Mammary epithelial cell (primary cell): ENCODE data around the gene CFAP299.

Source experiments
- EZH2 ChIP-seq: IDR thresholded peaks from 2 replicates; pipeline ENCODE4 v1.6.1; 2012; ENCODE audit warnings: low read length, inconsistent platforms, borderline replicate concordance
- TF ChIP-seq, protein P1 (sequence below), 2 donors: IDR thresholded peaks in 1 of 2; conservative IDR thresholded peaks in 1 of 2; 2 replicates each; pipeline ENCODE4 v1.5.1; 2011 to 2012; ENCODE audit warnings: inconsistent platforms in 2 of 2, low read length in 2 of 2, mild to moderate bottlenecking in 2 of 2, control low read depth in 1 of 2, low read depth in 1 of 2; ENCODE audit not compliant: insufficient read depth in 1 of 2; ENCODE audit errors: extremely low read depth in 1 of 2

GRCh38 chr4:80446664-80447063, 111.1 kb downstream of the CFAP299 start:
- TF ChIP-seq, protein P1, sequence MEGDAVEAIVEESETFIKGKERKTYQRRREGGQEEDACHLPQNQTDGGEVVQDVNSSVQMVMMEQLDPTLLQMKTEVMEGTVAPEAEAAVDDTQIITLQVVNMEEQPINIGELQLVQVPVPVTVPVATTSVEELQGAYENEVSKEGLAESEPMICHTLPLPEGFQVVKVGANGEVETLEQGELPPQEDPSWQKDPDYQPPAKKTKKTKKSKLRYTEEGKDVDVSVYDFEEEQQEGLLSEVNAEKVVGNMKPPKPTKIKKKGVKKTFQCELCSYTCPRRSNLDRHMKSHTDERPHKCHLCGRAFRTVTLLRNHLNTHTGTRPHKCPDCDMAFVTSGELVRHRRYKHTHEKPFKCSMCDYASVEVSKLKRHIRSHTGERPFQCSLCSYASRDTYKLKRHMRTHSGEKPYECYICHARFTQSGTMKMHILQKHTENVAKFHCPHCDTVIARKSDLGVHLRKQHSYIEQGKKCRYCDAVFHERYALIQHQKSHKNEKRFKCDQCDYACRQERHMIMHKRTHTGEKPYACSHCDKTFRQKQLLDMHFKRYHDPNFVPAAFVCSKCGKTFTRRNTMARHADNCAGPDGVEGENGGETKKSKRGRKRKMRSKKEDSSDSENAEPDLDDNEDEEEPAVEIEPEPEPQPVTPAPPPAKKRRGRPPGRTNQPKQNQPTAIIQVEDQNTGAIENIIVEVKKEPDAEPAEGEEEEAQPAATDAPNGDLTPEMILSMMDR (conservative IDR thresholded peaks at IDR 0.05 in 1 of 2, IDR thresholded peaks at IDR 0.05 in 1 of 2; ENCODE audit: extremely low read depth in 1 of 2, insufficient read depth in 1 of 2, low read depth in 1 of 2, low read length in 2 of 2), result no peak
- TF ChIP-seq EZH2, result no peak
